ENCODE measurements around the gene RABGAP1L. TPM values are rescaled to one million over a fixed set of nuclear protein-coding genes. Genes with fewer than 3 reads are reported as not detected.
"Not testable (repeated sequence)": the region's sequence is repeated elsewhere in the genome, so short reads cannot be mapped to it uniquely, and the experiment has no call there.

Gene RABGAP1L
- total RNA-seq, 1 donor = 28.3 TPM

- no peak for DNase-seq (ENCODE audit: low read depth in 2 of 3, low spot score in 2 of 3)
Measured at GRCh38 chr1:174894117-174894762, 734.9 kb downstream of the RABGAP1L start.

- not testable (repeated sequence) for DNase-seq (ENCODE audit: low read depth in 2 of 3, low spot score in 2 of 3)
Measured at GRCh38 chr1:174895610-174896009, 736.3 kb downstream of the RABGAP1L start.

- DNase-seq (ENCODE audit: low read depth in 2 of 3, low spot score in 2 of 3) = no peak
Measured at GRCh38 chr1:174898102-174898797, 738.9 kb downstream of the RABGAP1L start.

DNA sequence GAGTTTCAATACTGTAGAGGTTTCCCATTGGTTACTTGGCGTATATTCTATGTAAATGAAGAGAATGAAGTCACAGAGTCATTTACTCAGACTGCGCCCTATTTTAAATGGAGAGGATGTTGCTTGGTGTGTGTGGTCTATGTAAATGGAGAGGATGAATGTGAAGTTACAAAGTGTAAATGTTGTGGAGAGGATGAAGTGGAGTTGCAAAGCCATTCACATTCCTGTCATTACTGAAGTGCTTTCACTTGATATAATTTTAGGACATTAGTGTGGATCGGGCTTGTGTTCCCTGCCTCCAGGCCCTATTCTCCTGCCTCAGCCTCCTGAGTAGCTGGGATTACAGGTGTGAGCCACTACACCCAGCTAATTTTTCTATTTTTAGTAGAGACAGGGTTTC is 741.0 kb downstream of the RABGAP1L start:
- DNase-seq (ENCODE audit: low read depth in 2 of 3, low spot score in 2 of 3) = no peak

- no peak for DNase-seq (ENCODE audit: low read depth in 2 of 3, low spot score in 2 of 3)
Measured at GRCh38 chr1:174902531-174903099, 743.3 kb downstream of the RABGAP1L start.

GRCh38 chr1:174911606-174912005 is 752.3 kb downstream of the RABGAP1L start:
- DNase-seq (ENCODE audit: low read depth in 2 of 3, low spot score in 2 of 3) = no peak

DNA sequence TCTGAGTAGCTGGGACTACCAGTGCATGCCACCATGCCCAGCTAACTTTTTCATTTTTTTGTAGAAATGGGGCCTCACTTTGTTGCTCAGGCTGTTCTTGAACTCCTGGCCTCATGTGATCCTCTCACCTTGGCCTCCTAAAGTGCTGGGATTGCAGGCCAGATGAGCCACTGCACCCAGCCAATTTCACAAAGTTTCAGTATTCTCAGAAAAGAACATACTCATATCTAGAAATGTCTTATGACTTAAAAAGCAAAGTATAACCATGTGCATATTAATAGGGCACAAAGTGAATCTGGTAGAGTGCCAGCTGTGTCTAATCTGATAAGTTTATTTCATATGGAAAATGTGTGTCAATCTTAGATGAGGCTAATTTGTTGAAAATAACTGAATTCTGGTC is 752.9 kb downstream of the RABGAP1L start:
- peak in 1 of 3 donors; percentile 9 for DNase-seq (ENCODE audit: low read depth in 2 of 3, low spot score in 2 of 3)

GRCh38 chr1:174913225-174913903 is 754.0 kb downstream of the RABGAP1L start:
- DNase-seq (ENCODE audit: low read depth in 2 of 3, low spot score in 2 of 3) = no peak

- DNase-seq (ENCODE audit: low read depth in 2 of 3, low spot score in 2 of 3) = no peak
Measured at GRCh38 chr1:174914991-174915390, 755.7 kb downstream of the RABGAP1L start.

- peak in 1 of 3 donors; percentile 1 for DNase-seq (ENCODE audit: low read depth in 2 of 3, low spot score in 2 of 3)
Measured at GRCh38 chr1:174916846-174917245, 757.5 kb downstream of the RABGAP1L start.

DNA sequence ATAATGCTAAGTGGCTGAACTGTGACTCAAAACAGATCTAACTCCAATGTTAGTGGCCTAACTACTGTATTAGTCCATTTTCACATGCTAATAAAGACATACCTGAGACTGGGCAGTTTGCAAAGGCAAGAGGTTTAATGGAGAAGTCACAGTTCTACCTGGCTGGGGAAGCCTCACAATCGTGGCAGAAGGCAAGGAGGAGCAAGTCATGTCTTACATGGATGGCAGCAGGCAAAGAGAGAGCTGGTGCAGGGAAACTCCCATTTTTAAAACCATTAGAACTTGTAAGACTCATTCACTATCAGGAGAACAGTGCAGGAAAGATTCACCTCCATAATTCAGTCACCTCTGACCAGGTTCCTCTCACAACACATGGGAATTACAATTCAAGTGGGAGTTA is 760.8 kb downstream of the RABGAP1L start:
- no peak for DNase-seq (ENCODE audit: low read depth in 2 of 3, low spot score in 2 of 3)

DNA sequence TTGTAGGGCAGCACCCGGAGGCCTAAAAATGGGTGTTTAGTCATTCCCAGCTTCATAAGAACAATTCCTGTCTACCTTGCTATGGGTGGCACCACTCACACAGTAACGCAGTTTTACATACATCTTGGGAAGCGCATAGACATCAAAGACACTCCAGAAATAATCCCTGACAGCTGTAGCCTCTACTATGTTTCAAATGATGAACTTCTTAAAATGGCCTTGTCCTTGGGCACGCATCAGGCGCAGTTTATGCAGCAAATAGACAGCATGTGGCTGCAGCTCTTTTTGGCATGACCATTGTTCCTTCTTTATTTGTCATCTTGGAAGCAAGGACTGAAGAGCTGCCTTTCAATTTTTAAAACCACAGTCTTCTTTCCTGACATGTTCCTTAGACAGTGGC is 762.8 kb downstream of the RABGAP1L start:
- no peak for DNase-seq (ENCODE audit: low read depth in 2 of 3, low spot score in 2 of 3)

DNA sequence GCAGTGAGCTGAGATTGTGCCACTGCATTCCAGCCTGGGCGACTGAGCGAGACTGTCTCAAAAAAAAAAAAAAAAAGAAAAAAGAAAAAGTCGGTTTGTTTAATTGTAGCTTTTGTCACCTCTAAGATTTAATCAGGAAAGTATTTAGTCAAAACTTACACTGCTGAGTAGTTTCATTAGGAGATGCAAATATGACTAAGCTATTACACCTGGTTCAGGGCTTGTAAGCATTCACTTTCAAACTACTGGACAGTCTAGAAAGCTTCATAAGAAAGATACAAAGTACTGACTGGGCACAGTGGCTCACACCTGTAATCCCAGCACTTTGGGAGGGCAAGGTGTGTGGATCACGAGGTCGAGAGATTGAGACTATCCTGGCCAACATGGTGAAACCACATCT is 764.5 kb downstream of the RABGAP1L start:
- no peak for DNase-seq (ENCODE audit: low read depth in 2 of 3, low spot score in 2 of 3)

GRCh38 chr1:174928541-174928940 is 769.2 kb downstream of the RABGAP1L start:
- DNase-seq (ENCODE audit: low read depth in 2 of 3, low spot score in 2 of 3) = no peak

DNA sequence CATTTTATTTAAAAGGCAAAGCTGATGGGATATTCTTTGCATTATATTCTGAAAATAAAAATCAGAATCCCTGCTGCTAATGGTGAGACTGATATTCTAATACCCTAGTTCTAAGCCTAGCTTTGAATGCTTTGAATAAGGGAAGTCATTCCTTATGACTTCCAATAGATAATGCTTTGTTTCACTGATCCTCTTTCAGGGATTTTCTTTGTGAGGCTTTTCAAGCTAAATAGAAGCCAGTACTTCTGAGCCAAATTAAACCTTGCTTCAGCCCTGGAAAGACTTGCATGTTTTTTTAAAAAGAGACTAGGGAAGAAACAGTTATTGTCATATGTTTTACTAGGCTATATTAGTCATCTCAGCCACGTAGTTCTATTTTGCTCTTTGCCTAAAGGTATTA is 771.9 kb downstream of the RABGAP1L start:
- no peak for DNase-seq (ENCODE audit: low read depth in 2 of 3, low spot score in 2 of 3)

DNA sequence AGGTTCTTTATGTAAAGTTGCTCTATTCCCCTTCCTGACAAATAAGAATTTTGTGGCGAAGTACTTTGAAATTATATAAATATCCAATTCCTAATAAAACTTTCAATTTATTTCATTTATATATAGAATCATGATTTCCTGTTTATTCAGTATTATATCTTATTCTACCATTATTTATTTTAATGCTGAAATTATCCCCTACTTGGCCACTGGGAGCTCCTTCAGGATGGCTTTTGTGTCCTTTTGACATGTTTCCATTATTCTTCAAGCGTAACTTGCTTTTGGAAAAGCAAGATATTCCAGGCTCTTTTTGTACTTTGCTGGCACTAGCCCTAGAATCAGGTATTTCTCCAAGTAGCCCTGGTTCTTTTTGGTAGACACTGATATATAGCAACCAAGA is 773.3 kb downstream of the RABGAP1L start:
- DNase-seq (ENCODE audit: low read depth in 2 of 3, low spot score in 2 of 3) = no peak

DNA sequence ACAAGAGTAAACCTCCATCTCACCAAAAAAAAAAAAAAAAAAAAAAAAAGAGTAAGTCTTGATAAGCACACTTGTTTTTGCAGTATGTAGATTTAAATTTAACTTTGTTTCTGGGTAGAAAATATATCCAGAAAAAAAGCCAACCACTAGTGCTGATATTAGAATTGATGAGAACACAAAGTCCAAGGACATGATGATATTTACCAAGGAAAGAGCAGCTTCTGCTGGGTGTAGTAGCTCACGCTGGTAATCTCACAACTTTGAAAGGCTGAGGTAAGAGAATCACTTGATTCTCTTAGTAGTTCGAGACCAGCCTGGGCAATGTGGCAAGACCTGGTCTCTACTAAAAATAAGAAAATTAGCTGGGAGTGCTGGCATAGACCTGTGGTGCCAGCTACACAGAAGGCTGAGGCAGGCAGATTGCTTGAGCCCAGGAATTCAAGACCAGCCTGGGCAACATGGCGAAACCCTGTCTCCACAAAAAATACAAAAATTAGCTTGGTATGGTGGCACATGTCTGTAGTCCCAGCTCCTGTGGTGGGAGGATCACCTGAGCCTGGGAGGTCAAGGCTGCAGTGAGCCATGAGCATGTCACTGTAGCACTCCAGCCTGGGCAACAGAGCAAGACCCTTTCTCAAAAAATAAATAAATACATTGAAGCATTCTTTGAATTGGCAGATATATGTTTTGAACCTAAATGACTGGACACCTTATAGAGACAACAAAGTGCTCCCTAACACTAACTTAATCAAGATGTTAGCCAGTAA is 776.8 kb downstream of the RABGAP1L start:
- DNase-seq (ENCODE audit: low read depth in 2 of 3, low spot score in 2 of 3) = no peak

- DNase-seq (ENCODE audit: low read depth in 2 of 3, low spot score in 2 of 3) = peak in 1 of 3 donors; percentile 43
Measured at GRCh38 chr1:174938281-174939007, 779.1 kb downstream of the RABGAP1L start.

GRCh38 chr1:174939775-174940545 is 780.6 kb downstream of the RABGAP1L start:
- no peak for DNase-seq (ENCODE audit: low read depth in 2 of 3, low spot score in 2 of 3)

All from hematopoietic multipotent progenitor cell (in vitro differentiated cells).